ENCODE results near the gene HSPB6. TPM values are rescaled to one million over a fixed set of nuclear protein-coding genes. Genes with fewer than 3 reads are reported as not detected.
A peak's percentile ranks its signal among the peaks of the same experiment; 100 is the strongest.

HSPB6 gene
- total RNA-seq (2022) (0.71 and 0.93 TPM in 2 replicates), Bru-seq, nascent RNA (percentile 20 among the genes with signal in this experiment), BruChase-seq, experiment 1, labeled RNA remaining after a 6-hour chase (percentile 15 among the genes with signal in this experiment), BruChase-seq, experiment 2, labeled RNA remaining after a 2-hour chase (percentile 15 among the genes with signal in this experiment)
- long read RNA-seq, result 0 reads

- peak within 1 kb of the TSS; percentile 99 for H3K4me3 Mint-ChIP-seq (ENCODE audit: low read depth, unreplicated experiment)
- intact Hi-C loops (cut with micrococcal nuclease; ENCODE audit: unreplicated experiment), result no loop called here
Observed at GRCh38 chr19:35756377-35757230, at the start of gene HSPB6. Gene HSPB6 (minus strand): TSS chr19:35757029. CDS start chr19:35757008, 21 bp downstream.

DNA sequence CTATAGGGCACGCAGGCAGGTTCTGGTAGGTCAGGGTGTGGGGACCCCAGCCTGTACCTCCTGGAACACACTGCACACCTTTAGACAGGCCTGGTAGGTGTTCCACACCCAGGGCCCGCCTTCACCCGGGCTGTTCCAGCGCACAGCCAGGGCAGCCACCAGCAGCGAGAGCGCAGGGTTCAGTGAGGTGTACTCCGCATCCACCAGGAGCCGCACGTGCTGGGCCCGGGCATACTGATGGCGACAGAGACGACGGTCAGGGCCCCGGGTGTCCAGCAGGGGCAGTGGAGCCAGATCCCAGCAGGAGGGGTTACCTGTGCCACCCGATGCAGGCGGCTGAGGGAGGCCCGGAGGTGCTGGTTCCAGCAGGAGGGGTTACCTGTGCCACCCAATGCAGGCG lies 49.8 kb upstream of the HSPB6 start:
- peak; percentile 13 for TF ChIP-seq CTCF (IDR thresholded peaks at IDR 0.05; ENCODE audit: unreplicated experiment)
- Mint-ChIP-seq H3K36me3 (ENCODE audit: insufficient read depth, unreplicated experiment) (no peaks in the 10 kb centered on the region), H3K4me1 (ENCODE audit: low read depth, unreplicated experiment) (peaks cover under 1% of the 10 kb centered on the region), H3K4me3 (ENCODE audit: low read depth, unreplicated experiment) (no peak overlapping the region), H3K27ac (ENCODE audit: unreplicated experiment) (no peak overlapping the region), H3K27me3 (ENCODE audit: unreplicated experiment) (peaks cover 50% of the 10 kb centered on the region), H3K9me3 (ENCODE audit: low read depth, unreplicated experiment) (no peaks in the 10 kb centered on the region)
- intact Hi-C loops (cut with micrococcal nuclease; ENCODE audit: unreplicated experiment), result no loop called here
- CTCF ChIA-PET, result no interaction called here
- no peak for DNase-seq
- BruUV-seq (replicated peaks), result no TSS peak

More at GRCh38 chr19:35756377-35757230, at the start of gene HSPB6:
- DNase-seq, result no peak
- Mint-ChIP-seq H3K4me1 (ENCODE audit: low read depth, unreplicated experiment) (peaks cover 11% of the 10 kb centered on the region), H3K27ac (ENCODE audit: unreplicated experiment) (peak within 1 kb of the TSS; percentile 100), H3K27me3 (ENCODE audit: unreplicated experiment) (no peaks in the 10 kb centered on the region), H3K36me3 (ENCODE audit: insufficient read depth, unreplicated experiment) (peaks cover 65% of the 10 kb centered on the region), H3K9me3 (ENCODE audit: low read depth, unreplicated experiment) (no peaks in the 10 kb centered on the region)
- no TSS peak for BruUV-seq (replicated peaks)
- TF ChIP-seq CTCF (IDR thresholded peaks at IDR 0.05; ENCODE audit: unreplicated experiment), result no peak
- CTCF ChIA-PET, result no interaction called here

GRCh38 chr19:35805526-35806102 lies 48.8 kb upstream of the HSPB6 start:
- no peak for TF ChIP-seq CTCF (IDR thresholded peaks at IDR 0.05; ENCODE audit: unreplicated experiment)
- Mint-ChIP-seq H3K27me3 (ENCODE audit: unreplicated experiment) (peaks cover 40% of the 10 kb centered on the region), H3K27ac (ENCODE audit: unreplicated experiment) (no peak overlapping the region), H3K36me3 (ENCODE audit: insufficient read depth, unreplicated experiment) (no peaks in the 10 kb centered on the region), H3K4me3 (ENCODE audit: low read depth, unreplicated experiment) (no peak overlapping the region), H3K9me3 (ENCODE audit: low read depth, unreplicated experiment) (no peaks in the 10 kb centered on the region), H3K4me1 (ENCODE audit: low read depth, unreplicated experiment) (no peaks in the 10 kb centered on the region)
- CTCF ChIA-PET, result interaction anchor here (0.6 kb wide), 2 partner anchors 59 to 161 kb away, joined by 3 read pairs; no protein-coding TSS in a partner anchor
- intact Hi-C loops (cut with micrococcal nuclease; ENCODE audit: unreplicated experiment), result no loop called here
- DNase-seq, result no peak
- BruUV-seq (replicated peaks), result no TSS peak

- Mint-ChIP-seq H3K9me3 (ENCODE audit: low read depth, unreplicated experiment) (no peaks in the 10 kb centered on the region), H3K4me3 (ENCODE audit: low read depth, unreplicated experiment) (no peak overlapping the region), H3K27ac (ENCODE audit: unreplicated experiment) (no peak overlapping the region), H3K4me1 (ENCODE audit: low read depth, unreplicated experiment) (no peaks in the 10 kb centered on the region), H3K27me3 (ENCODE audit: unreplicated experiment) (peaks cover 28% of the 10 kb centered on the region), H3K36me3 (ENCODE audit: insufficient read depth, unreplicated experiment) (no peaks in the 10 kb centered on the region)
- CTCF ChIA-PET, result no interaction called here
- no peak for TF ChIP-seq CTCF (IDR thresholded peaks at IDR 0.05; ENCODE audit: unreplicated experiment)
- no TSS peak for BruUV-seq (replicated peaks)
- DNase-seq, result no peak
- intact Hi-C loops (cut with micrococcal nuclease; ENCODE audit: unreplicated experiment), result no loop called here
Observed at GRCh38 chr19:35801828-35802227, 45.0 kb upstream of the HSPB6 start.
